ENCODE data around the gene VWCE. TPM values are rescaled to one million over a fixed set of nuclear protein-coding genes. Genes with fewer than 3 reads are reported as not detected.
A peak's percentile ranks its signal among the peaks of the same experiment; 100 is the strongest.

Gene VWCE
- total and polyA plus RNA-seq, 8 donors = 0.16 to 0.90 (median 0.36) TPM

DNA sequence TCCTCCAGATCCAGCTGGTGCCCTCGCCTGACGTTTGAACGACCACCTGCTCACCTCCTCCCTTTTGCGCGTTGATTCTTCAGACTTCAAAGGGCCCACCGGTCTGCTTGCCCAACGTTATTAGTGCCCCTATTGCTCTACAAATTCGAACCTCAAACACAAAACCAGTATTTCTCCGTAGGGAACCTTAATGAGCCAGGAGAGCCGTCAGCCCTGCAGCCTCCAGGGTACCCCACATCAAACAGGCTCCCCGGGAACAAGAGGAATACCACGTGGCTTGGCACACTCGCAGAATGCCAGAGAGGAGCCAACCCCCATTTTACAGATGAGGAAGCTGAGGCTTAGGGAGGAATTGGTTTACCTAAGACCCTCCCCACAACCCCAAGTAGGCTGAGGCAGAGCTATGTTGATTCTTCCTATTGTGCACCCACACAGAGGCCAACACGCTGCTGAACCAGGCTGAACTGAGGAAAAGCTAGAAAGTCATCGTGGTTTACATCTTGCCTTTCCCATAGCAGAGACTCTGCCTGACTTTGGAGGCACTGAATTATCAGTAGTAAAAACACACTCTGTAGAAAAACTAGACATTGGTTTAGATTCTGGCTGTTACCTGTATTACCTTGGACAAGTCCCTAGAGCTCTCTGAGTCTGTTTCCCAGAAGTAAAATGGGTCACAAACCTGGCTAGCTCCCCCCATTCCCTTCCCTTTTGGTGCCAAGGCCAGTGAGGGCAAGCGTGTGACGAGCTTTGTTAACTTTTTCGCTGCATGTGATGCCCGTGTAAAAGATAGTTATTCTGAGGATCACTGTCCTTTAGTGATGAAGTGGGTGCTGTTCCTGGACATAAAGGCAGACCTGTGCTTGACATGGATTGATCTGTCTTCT is 38.7 kb upstream of the VWCE start:
- intact Hi-C loops (cut with DNase I) = no loop called here
- peaks cover 0 to 8% (median 0%) of the 10 kb centered on the region in 3 donors for H3K36me3 ChIP-seq
- no peaks in the 10 kb centered on the region for H3K27me3 ChIP-seq
- WGBS, 2 donors = 21 to 23% methylated on average over 19 of the region's 19 CpGs
- FAIRE-seq = no peak
- H3K4me3 ChIP-seq = peak overlapping the region; percentile 66 to 98 (median 83)
- DNase-seq = no peak
- H3K27ac ChIP-seq = peak overlapping the region; percentile 76 to 89 (median 85)
- no peak for TF ChIP-seq CTCF (IDR thresholded peaks at IDR 0.05)
- no peaks in the 10 kb centered on the region for H3K9me3 ChIP-seq
- ATAC-seq = no peak
- peaks cover 22 to 36% (median 27%) of the 10 kb centered on the region in 3 donors for H3K4me1 ChIP-seq

DNA sequence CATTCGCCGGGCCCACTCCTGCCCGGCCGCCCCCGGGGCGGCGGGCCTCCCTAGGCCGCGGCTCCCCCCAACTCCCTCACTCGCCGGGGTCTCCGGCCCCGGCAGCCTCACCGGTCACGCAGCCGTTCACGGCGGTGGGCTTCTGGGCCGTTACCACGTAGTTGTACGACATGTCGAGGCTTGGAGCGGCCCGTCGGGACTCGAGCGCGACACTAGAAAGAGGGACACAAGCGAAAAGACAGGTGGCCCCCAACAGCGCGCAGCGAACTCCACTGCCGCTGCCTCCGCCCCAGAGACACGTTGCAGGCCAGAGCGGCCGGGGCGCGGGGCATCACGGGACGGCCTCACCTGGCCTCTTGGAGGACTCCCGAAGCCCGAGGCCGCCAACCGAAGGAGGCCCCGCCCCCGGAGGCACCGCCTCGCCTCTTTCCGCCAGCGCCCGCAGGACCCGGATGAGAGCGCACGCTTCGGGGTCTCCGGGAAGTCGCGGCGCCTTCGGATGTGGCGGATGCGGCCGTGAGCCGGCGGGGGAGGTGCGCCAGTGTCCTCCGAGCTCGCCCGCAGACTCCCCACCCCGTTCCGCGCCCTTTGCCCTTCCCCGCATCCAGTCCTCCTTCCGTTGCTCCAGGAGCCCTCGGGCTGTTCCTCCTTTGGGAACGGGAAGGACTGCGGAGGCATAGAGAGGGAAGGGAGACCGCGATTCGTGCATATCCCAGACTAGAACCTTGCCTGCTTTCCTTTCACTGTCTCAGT is 37.9 kb upstream of the VWCE start, which contains the start of the genes DDB1 and TKFC:
Gene DDB1 (minus strand): TSS at position 309 of the 753 bp plus-strand sequence. CDS start 137 bp downstream, at position 172.
Gene TKFC (plus strand): TSS at position 432 of the 753 bp plus-strand sequence. CDS start 1,501 bp downstream, outside the sequence.
- intact Hi-C loops (cut with DNase I) = no loop called here
- Histone ChIP-seq H3K27ac (peak within 1 kb of the TSS; percentile 76 to 89 (median 85)), H3K4me3 (peak within 1 kb of the TSS; percentile 66 to 98 (median 83)), H3K9me3 (no peaks in the 10 kb centered on the region), H3K36me3 (peaks cover 0 to 8% (median 4%) of the 10 kb centered on the region in 3 donors), H3K27me3 (no peaks in the 10 kb centered on the region), H3K4me1 (peaks cover 22 to 36% (median 27%) of the 10 kb centered on the region in 3 donors)
- TF ChIP-seq CTCF (IDR thresholded peaks at IDR 0.05) = no peak
- no peak for FAIRE-seq
- 0% methylated on average over 59 to 81 of the region's 81 CpGs for WGBS, 2 donors
- DNase-seq = peak; percentile 94 to 98 (median 96)
- peak; percentile 94 to 96 (median 94) for ATAC-seq

GRCh38 chr11:61332281-61332796 is 37.2 kb upstream of the VWCE start:
- FAIRE-seq (no peak), DNase-seq (no peak), ATAC-seq (no peak)
- Histone ChIP-seq H3K27me3 (no peaks in the 10 kb centered on the region), H3K27ac (peak overlapping the region; percentile 76 to 89 (median 85)), H3K4me1 (peaks cover 22 to 36% (median 27%) of the 10 kb centered on the region in 3 donors), H3K4me3 (peak overlapping the region; percentile 66 to 98 (median 83)), H3K9me3 (no peaks in the 10 kb centered on the region), H3K36me3 (peaks cover 0 to 8% (median 7%) of the 10 kb centered on the region in 3 donors)
- TF ChIP-seq CTCF (IDR thresholded peaks at IDR 0.05) = no peak
- intact Hi-C loops (cut with DNase I) = no loop called here
- 0 to 1% methylated on average over 22 to 24 of the region's 24 CpGs for WGBS, 2 donors

GRCh38 chr11:61331651-61332050 is 36.5 kb upstream of the VWCE start:
- H3K4me1 ChIP-seq = peaks cover 22 to 36% (median 27%) of the 10 kb centered on the region in 3 donors
- no peaks in the 10 kb centered on the region for H3K27me3 ChIP-seq
- peak overlapping the region in 2 of 4 donors; percentile 68 to 98 for H3K4me3 ChIP-seq
- no peak for FAIRE-seq
- no peaks in the 10 kb centered on the region for H3K9me3 ChIP-seq
- DNase-seq = no peak
- intact Hi-C loops (cut with DNase I) = no loop called here
- H3K36me3 ChIP-seq = peaks cover 0 to 9% (median 8%) of the 10 kb centered on the region in 3 donors
- WGBS, 2 donors = 37 to 45% methylated on average over 6 of the region's 6 CpGs
- no peak for ATAC-seq
- no peak overlapping the region for H3K27ac ChIP-seq
- no peak for TF ChIP-seq CTCF (IDR thresholded peaks at IDR 0.05)

Measured in pancreas (tissue), 10 donors.